ENCODE measurements around the gene CCNDBP1. TPM values are rescaled to one million over a fixed set of nuclear protein-coding genes. Genes with fewer than 3 reads are reported as not detected.

Gene CCNDBP1
- total RNA-seq, 1 donor from 2014 or later, result 31.1 TPM

DNA sequence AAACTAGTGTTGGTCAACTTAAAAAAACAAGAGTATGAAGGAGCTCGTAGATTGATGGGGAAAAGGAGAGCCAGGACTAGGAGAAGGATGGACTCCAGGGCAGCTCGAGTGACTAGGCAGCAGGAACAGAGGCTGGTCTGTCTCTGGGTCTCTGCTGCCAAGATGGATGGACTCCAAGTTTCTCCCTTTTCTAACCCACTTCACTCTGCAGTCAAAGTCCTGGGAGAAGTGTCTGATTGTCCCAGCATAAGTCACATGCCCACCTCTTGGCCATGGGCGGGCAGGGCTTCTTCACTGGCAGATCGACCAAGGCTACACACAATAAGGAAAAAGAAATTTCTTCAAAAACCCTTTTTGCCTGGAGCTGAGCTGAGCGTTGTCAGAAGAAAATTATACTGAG lies 44.8 kb downstream of the CCNDBP1 start:
- TF ChIP-seq, protein P1, sequence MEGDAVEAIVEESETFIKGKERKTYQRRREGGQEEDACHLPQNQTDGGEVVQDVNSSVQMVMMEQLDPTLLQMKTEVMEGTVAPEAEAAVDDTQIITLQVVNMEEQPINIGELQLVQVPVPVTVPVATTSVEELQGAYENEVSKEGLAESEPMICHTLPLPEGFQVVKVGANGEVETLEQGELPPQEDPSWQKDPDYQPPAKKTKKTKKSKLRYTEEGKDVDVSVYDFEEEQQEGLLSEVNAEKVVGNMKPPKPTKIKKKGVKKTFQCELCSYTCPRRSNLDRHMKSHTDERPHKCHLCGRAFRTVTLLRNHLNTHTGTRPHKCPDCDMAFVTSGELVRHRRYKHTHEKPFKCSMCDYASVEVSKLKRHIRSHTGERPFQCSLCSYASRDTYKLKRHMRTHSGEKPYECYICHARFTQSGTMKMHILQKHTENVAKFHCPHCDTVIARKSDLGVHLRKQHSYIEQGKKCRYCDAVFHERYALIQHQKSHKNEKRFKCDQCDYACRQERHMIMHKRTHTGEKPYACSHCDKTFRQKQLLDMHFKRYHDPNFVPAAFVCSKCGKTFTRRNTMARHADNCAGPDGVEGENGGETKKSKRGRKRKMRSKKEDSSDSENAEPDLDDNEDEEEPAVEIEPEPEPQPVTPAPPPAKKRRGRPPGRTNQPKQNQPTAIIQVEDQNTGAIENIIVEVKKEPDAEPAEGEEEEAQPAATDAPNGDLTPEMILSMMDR (IDR thresholded peaks at IDR 0.05; ENCODE audit: unreplicated experiment), result no peak
- Mint-ChIP-seq H3K4me1 (ENCODE audit: unreplicated experiment) (peaks cover 17% of the 10 kb centered on the region), H3K9me3 (ENCODE audit: unreplicated experiment) (no peaks in the 10 kb centered on the region), H3K27me3 (ENCODE audit: unreplicated experiment) (peaks cover 5% of the 10 kb centered on the region), H3K4me3 (ENCODE audit: unreplicated experiment) (no peak overlapping the region), H3K36me3 (ENCODE audit: low read depth, unreplicated experiment) (no peaks in the 10 kb centered on the region), H3K27ac (ENCODE audit: unreplicated experiment) (no peak overlapping the region)
- no peak for DNase-seq (ENCODE audit: low spot score)

DNA sequence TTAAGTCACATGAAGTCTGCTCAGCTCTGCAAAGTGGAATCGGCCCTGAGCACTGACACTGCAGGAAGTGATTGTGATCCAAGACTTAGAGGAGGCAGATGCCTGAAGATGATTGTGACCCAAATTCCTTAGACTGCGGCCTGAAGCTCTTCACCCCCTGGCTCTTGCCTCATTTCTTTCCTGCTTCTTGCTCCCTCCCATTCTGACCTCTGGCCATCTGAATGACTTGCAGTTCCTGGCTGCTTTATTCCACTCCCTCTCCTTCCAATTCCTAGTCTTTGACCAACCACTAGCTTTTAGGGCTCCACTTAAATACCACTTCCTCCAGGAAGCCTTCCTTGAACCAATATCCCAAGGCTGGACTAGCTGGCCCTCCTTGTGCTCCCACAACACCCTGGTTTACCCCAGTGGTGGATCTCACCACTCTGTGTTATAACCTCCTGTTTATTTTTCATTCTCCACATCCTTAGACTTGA lies 45.5 kb downstream of the CCNDBP1 start:
- Mint-ChIP-seq H3K9me3 (ENCODE audit: unreplicated experiment) (no peaks in the 10 kb centered on the region), H3K27me3 (ENCODE audit: unreplicated experiment) (peaks cover 2% of the 10 kb centered on the region), H3K4me3 (ENCODE audit: unreplicated experiment) (no peak overlapping the region), H3K27ac (ENCODE audit: unreplicated experiment) (no peak overlapping the region), H3K4me1 (ENCODE audit: unreplicated experiment) (peaks cover 14% of the 10 kb centered on the region), H3K36me3 (ENCODE audit: low read depth, unreplicated experiment) (no peaks in the 10 kb centered on the region)
- DNase-seq (ENCODE audit: low spot score), result no peak
- TF ChIP-seq, protein P1 (IDR thresholded peaks at IDR 0.05; ENCODE audit: unreplicated experiment), result no peak

DNA sequence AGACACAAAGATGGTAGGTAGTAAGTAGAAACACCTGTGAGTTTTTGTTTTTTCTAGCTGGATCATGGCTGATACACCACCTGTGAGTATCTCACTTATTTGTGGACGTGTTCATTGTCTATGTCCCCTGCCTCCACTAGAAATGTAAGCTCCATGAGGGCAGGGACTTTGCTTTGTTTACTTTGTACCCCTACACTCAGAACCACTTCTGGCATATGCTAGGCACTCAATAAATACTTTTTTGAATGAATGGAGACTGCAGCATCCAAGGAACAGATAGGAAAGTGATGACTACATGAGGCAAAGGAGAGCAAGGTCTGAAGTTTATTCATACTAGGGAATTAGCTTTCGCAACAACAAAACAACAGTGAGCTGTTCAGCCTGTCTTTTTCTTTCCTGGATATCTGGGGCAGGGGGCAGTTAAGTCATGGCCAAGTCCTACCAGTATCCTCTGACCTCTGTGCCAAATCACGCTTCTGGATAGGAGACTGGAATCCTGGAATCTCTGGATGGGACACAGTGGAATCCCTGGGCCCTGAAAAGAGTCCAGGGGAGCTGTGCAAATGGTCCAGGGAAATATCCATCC lies 47.2 kb downstream of the CCNDBP1 start:
- TF ChIP-seq, protein P1 (IDR thresholded peaks at IDR 0.05; ENCODE audit: unreplicated experiment), result no peak
- Mint-ChIP-seq H3K4me1 (ENCODE audit: unreplicated experiment) (peaks cover 21% of the 10 kb centered on the region), H3K4me3 (ENCODE audit: unreplicated experiment) (no peak overlapping the region), H3K9me3 (ENCODE audit: unreplicated experiment) (no peaks in the 10 kb centered on the region), H3K27me3 (ENCODE audit: unreplicated experiment) (peaks cover 6% of the 10 kb centered on the region), H3K27ac (ENCODE audit: unreplicated experiment) (no peak overlapping the region), H3K36me3 (ENCODE audit: low read depth, unreplicated experiment) (no peaks in the 10 kb centered on the region)
- no peak for DNase-seq (ENCODE audit: low spot score)

DNA sequence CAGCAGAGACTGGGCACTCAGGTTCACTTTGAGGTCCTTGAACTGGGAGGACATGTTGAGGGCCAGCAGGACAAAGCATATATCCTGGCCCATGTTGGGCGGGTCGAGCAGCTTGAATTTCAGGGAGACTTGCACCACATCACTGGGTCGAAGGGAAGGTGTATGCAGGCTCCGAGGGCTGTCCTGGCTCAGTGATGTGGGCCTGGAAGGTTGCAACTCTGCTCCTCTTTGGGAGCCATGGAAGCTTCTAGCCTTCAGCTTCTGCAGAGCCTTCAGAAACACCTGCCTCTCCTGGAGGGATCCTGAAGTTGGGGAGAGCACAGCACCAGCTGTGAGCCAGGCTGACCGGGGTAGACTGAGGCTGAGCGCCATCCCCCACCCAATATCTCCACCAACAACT lies 50.3 kb downstream of the CCNDBP1 start:
- H3K36me3 Mint-ChIP-seq (ENCODE audit: low read depth, unreplicated experiment), result no peaks in the 10 kb centered on the region
- peaks cover 7% of the 10 kb centered on the region for H3K27me3 Mint-ChIP-seq (ENCODE audit: unreplicated experiment)
- H3K4me3 Mint-ChIP-seq (ENCODE audit: unreplicated experiment), result no peak overlapping the region
- TF ChIP-seq, protein P1 (IDR thresholded peaks at IDR 0.05; ENCODE audit: unreplicated experiment), result no peak
- no peak overlapping the region for H3K27ac Mint-ChIP-seq (ENCODE audit: unreplicated experiment)
- no peak for DNase-seq (ENCODE audit: low spot score)
- H3K9me3 Mint-ChIP-seq (ENCODE audit: unreplicated experiment), result no peaks in the 10 kb centered on the region
- H3K4me1 Mint-ChIP-seq (ENCODE audit: unreplicated experiment), result peaks cover 40% of the 10 kb centered on the region

DNA sequence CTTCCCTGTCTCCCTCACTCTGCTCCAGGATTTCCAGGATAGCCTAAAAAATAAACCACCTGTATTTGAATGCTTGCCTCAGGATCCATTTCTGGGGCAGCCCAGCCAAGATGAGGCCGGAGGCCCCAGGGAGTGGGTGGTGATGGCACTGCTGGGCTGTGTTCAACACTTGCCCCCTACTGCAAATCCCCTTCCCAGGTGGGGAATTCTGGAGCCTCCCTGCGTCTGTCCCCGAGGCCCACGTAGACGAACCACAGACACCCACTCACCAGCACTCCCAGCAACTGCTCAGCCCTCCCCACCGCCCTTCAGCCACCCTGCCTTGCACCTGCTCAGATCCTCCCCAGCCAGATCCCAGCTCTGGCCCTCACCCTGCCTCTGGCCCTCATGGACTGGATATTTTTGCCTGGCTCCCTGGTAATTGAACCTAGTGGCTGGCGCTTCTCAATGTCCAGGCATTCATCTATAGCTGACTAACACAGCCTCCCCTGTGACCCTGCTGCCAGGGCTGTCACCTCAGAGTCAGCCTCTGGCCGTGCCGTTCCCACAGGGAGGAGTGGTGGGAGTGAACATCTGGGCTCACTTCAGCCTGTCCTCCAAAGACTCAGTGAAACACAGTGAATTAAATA lies 52.8 kb downstream of the CCNDBP1 start:
- no peak overlapping the region for H3K27ac Mint-ChIP-seq (ENCODE audit: unreplicated experiment)
- peaks cover 7% of the 10 kb centered on the region for H3K27me3 Mint-ChIP-seq (ENCODE audit: unreplicated experiment)
- TF ChIP-seq, protein P1 (IDR thresholded peaks at IDR 0.05; ENCODE audit: unreplicated experiment), result no peak
- H3K4me1 Mint-ChIP-seq (ENCODE audit: unreplicated experiment), result peaks cover 36% of the 10 kb centered on the region
- no peaks in the 10 kb centered on the region for H3K9me3 Mint-ChIP-seq (ENCODE audit: unreplicated experiment)
- no peaks in the 10 kb centered on the region for H3K36me3 Mint-ChIP-seq (ENCODE audit: low read depth, unreplicated experiment)
- no peak overlapping the region for H3K4me3 Mint-ChIP-seq (ENCODE audit: unreplicated experiment)
- no peak for DNase-seq (ENCODE audit: low spot score)

Measured in endothelial cell (in vitro differentiated cells).